HL-60 (cell line): ENCODE measurements around the gene SERPINE2.

ENCODE experiments used
- POLR2AphosphoS5 ChIP-seq: IDR thresholded peaks from 2 replicates; pipeline ENCODE4 v1.6.1; 2012; ENCODE audit warnings: low read depth
- SPI1 ChIP-seq: IDR thresholded peaks from 2 replicates; pipeline ENCODE4 v1.6.1; 2012; ENCODE audit warnings: low read depth, mild to moderate bottlenecking, borderline replicate concordance
- TF ChIP-seq, protein P1 (sequence below): IDR thresholded peaks from one replicate; pipeline ENCODE4 v1.5.1; 2011; ENCODE audit warnings: low read length, control low read depth, inconsistent platforms; ENCODE audit not compliant: insufficient read depth
- TF ChIP-seq, protein P2 (sequence below): IDR thresholded peaks from 2 replicates; pipeline ENCODE4 v1.6.1; 2012; ENCODE audit warnings: low read depth; ENCODE audit not compliant: insufficient replicate concordance

DNA sequence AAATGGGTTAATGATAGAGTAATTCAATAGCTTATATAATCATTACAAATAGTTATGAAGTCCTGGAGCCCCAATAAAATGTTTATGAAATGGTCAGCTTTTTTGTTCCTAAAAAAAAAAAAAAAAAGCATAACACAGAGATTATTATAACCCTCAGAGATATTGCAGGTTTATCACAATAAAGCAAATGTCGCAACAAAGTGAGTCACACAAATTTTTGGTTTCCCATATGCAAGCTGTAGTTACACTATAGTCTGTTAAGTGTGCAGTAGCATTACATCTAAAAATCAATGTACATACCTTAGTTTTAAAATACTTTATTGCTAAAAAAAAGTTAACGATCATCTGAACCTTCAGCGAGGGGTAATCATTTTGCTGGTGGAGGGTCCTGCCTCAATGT lies 114.0 kb downstream of the SERPINE2 start:
- TF ChIP-seq SPI1 (no peak), POLR2AphosphoS5 (no peak)
- TF ChIP-seq, protein P1, sequence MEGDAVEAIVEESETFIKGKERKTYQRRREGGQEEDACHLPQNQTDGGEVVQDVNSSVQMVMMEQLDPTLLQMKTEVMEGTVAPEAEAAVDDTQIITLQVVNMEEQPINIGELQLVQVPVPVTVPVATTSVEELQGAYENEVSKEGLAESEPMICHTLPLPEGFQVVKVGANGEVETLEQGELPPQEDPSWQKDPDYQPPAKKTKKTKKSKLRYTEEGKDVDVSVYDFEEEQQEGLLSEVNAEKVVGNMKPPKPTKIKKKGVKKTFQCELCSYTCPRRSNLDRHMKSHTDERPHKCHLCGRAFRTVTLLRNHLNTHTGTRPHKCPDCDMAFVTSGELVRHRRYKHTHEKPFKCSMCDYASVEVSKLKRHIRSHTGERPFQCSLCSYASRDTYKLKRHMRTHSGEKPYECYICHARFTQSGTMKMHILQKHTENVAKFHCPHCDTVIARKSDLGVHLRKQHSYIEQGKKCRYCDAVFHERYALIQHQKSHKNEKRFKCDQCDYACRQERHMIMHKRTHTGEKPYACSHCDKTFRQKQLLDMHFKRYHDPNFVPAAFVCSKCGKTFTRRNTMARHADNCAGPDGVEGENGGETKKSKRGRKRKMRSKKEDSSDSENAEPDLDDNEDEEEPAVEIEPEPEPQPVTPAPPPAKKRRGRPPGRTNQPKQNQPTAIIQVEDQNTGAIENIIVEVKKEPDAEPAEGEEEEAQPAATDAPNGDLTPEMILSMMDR: no peak
- TF ChIP-seq, protein P2, sequence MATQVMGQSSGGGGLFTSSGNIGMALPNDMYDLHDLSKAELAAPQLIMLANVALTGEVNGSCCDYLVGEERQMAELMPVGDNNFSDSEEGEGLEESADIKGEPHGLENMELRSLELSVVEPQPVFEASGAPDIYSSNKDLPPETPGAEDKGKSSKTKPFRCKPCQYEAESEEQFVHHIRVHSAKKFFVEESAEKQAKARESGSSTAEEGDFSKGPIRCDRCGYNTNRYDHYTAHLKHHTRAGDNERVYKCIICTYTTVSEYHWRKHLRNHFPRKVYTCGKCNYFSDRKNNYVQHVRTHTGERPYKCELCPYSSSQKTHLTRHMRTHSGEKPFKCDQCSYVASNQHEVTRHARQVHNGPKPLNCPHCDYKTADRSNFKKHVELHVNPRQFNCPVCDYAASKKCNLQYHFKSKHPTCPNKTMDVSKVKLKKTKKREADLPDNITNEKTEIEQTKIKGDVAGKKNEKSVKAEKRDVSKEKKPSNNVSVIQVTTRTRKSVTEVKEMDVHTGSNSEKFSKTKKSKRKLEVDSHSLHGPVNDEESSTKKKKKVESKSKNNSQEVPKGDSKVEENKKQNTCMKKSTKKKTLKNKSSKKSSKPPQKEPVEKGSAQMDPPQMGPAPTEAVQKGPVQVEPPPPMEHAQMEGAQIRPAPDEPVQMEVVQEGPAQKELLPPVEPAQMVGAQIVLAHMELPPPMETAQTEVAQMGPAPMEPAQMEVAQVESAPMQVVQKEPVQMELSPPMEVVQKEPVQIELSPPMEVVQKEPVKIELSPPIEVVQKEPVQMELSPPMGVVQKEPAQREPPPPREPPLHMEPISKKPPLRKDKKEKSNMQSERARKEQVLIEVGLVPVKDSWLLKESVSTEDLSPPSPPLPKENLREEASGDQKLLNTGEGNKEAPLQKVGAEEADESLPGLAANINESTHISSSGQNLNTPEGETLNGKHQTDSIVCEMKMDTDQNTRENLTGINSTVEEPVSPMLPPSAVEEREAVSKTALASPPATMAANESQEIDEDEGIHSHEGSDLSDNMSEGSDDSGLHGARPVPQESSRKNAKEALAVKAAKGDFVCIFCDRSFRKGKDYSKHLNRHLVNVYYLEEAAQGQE: no peak
